NOMO-1 treated with dmso at 0.1 percent for 144 hours (cell line): ENCODE results near the gene CTIF.

ENCODE experiments used
- DNase-seq: peaks from one replicate; lab custom pipeline; 2025; ENCODE audit not compliant: unreplicated experiment; lab: John Stamatoyannopoulos, UW

CTIF gene

DNA sequence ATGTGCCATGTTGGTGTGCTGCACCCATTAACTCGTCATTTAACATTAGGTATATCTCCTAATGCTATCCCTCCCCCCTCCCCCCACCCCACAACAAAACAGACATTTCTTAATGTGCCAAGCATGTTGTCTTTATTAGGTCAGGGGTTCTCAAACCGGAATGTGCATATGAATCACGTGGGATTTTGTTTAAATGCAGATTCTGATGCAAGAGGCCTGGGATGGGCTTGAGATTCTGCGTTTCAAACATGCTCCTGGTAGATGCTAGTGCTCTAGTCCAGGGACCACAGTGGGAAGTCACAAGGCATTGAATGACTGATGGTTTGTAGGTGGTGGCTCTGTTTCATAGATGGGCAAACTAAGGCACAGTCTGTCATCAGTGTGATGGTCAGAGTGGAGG lies 227.2 kb downstream of the CTIF start:
- no peak for DNase-seq

DNA sequence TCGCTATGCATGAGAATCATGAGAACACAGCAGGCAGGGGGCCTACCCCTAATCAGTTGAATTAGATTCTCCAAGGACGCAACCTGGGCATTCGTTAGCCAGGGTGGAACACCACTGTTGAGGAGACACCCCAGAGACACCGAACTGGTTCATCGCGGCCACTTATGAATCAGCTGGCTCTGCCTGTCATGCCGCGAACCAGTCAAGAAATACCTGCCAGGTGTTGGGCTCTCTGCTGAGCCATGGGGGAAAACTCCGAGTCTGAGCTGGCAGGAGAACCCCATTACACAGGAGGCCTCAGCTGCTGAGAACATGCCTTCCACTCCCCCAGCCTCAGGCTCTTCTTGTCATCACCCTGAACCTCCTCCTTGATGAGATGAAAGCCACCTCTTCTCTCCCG lies 227.7 kb downstream of the CTIF start:
- DNase-seq, result no peak

DNA sequence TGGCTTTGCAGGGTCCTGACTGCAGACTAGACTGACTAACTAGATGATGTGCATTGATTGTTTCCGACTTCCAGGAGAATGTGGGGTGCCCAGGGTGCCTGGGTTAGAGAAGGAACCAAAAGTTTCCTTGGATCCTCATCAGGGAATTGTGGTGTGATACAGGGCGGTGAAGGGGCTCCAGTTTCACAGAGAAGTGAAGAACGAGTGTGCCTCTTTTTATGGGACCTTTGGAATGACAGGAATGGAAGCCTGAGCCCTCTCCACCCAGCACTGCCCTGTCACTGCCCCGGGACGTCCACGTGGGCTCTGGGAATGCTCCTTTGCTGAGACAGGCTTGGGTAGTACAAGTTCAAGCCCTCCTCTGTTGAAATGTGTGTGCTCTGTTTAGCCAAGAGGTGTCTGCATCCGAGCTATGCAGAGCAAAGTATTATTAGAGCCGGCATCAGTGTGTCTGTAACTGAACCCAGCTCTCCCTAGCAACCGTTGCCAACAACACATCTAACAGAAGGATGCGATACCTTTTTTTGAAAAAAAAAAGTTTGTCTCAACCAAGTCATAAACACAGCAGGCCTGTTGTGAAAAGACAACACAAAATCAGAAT lies 228.4 kb downstream of the CTIF start:
- no peak for DNase-seq

DNA sequence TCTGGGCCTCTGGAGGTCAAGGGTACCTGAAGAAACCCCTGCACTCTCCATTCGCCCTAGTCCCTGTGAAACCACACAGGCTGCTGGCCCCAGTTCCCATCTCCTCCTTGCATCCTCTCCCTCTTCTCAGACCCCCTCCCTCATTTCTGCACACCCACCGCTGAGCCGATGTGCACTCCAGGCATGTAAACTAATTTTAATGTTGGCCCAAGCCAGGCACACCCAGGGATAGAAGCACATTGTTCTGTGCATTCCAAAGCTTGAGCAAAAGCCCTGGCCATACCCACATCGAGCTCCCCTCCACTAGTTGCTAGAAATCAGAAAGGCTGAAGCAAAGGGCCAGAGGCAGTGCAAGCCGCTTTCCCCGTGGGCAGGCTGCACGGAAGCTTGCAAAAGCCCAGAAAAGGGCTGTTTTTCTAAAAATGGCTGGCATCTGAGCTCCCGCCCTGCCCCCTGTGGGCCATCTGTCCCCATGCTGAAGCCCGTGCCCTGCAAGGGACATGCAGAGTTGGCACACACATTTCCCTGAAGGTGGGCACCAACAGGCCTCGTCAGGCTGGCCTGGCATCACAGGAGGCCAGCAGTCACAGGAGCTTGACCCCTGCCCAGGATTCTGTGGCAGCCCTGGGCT lies 230.3 kb downstream of the CTIF start:
- no peak for DNase-seq

DNA sequence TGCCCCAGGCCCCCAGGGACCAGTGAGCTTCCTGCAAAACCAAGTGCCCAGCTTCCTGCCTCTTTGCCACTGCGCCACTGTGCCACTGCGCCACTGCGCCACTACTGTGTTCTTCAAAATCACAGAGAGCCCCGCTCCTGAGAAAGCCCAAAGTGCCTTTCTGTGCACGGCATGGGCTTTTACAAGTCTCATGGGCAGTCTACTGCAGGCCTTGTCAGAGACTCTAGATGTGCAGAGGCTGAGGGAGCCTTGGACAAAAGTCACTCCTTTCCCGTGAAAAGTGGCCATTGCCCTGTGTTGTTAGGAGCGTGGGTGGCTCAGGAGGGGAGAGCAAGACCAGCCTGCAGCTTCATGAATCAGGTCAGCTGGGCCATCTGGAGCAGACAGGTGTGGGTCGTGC lies 231.4 kb downstream of the CTIF start:
- no peak for DNase-seq

DNA sequence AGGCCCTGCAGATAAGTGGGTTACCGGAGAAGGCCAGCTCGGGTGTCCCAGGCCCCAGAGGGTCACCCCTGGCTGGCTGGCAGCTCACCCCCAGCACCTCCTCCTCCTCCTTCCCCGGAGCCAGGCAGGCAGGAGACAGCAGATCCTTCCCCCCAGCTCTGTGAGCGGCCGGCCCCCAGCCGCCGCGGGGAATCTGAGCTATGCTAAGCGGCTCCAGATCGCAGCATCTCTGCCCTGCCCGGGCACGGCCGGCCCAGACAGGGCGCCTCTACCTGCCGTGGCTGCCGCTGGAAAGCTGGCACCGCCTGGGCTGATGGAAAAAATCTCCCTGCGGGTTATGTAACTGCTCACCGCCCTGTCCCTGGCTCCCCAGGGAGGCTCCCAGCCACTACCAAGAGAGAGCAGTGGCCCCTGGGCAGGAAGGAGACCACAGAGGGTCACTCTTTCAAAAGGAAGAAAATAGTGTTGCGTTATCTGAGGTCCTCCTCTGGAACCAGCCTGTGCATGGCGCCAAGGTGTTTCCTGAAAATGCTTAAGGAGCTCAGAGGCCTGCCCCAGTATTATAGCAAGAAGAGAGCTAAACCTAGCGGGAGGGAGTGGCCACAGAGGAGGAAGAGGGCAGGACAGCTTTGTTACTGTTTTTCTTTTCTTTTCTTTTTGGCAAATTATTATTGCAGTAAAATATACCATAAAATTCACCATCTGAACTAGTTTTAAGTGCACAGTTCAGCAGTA lies 233.0 kb downstream of the CTIF start:
- peak; percentile 11 for DNase-seq

DNA sequence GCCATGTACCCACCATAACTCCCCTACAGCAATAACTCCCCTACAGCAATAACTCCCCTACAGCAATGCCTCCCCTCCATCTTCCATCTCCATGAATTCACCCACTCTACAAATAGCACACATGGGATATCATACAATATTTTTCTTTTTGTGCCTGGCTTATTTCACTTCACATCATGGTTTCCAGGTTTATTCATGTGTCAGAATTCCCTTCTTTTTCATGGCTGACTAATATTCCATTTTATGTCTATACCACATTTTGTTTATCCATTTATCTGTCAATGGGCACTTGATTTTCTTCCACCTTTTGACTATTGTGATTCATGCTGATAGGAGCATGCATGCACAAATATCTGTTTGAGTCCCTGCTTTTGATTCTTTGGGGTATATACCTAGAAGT lies 233.6 kb downstream of the CTIF start:
- DNase-seq, result no peak

DNA sequence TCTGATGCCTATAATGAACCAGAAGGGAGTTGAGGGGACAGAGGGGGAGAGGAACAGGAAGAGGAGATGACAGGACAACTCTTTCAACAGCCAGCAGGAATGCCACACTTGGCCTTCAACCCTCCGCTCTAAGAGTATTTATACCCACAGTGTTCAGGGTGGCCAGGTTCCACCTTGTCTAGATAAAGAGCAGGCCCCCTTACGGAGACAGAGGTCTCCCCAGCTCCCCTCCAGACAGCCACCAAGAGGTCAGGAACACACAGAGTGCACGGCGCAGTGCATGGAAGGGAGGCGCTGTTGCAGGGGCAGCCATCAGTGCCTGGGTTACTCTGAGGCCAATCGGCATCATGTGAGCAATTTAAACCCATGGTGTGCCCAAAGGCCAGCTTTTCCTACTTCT lies 235.0 kb downstream of the CTIF start:
- no peak for DNase-seq

DNA sequence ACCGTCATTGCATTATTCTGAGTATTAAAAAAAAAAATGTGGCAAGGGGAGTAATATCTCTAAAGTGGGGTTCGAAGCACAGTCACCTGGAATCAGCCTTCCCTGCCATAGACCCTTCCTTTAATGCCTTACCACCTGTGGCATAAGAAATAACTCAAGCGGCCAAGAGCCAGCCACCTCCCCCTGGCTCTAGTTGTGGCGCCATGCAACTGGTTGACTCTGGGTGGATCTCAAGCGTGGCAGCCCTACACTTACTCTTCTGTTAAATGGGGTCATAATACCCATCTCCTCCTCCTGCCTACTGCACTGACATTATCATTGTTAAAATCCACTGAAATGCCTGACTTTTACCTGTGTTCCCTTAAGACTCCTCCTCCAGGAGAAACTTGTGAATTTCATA lies 236.1 kb downstream of the CTIF start:
- DNase-seq, result no peak

DNA sequence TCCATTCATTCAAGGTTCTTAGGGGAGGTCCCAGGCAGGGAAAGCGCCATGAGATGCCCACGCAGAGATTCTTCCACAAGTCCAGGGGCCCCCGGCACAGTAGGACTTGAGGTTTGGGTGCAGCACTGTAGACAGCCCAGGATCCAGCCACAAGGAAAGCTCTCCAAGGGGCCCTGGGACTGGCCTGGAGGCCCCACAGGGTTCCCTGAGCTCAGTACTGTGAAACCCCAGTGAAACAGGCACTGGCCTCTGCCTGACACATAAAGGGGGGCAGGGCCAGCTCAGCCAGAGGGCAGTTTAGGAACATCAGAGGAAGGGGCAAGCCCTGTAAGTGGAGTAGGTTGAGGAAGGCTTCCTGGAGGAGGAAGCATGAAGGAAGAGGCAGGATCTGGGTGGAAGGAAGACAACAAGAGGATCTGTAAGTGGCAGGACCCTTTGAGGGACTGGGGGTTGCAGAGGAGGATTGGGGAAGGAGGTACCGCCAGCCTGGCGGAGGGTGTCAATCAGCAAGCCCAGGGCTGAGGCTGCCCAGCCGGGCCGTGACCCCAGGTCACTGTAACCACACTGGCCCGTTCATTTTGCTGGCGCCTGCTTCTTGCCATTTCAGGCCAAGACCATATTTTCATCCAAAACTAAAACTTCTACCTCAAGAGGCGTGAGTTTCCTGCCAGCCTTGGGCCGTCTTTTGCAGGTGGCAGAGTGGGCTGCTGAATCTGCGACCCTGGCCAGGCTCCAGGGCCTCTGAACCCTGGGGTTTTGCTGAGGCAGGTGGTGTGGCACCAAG lies 236.7 kb downstream of the CTIF start:
- DNase-seq, result no peak

DNA sequence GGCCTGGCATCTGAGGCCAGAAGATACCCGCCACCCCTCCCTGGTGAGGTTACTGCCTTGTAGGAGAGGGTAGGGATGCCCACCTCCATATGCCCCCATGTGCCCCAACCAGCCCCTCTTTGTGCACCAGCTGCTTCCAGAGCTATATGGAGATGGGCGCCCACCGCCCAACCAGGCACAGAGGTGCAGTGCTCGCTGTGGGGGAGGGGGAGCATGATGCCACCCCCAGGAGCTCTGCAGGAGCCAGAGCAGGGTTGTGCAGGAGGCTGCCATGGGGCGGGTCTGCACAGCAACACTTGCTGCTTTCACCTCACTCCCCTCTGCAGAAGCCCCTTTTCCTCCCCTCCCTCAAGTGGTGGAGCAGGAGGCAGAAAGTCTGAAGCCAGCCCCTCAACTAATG lies 237.3 kb downstream of the CTIF start:
- no peak for DNase-seq

DNA sequence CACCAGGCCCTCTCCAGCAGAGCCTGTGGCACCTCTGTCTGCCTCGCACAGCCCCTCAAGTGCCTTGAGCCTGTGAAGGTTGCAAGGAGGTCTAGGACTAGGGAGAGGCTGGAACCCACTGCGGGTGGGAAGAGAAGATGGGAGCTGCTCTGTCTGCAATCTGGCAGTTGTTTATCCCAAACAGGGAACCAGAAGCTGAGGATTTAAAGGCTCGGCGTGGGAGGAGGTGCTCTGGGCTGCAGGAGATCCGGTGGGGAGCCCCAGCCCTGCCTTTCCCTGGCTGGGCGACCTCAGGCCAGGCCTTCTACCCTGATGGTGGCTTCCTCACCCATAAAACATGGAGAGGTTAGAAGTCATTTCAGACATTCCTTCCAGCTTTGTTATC lies 237.8 kb downstream of the CTIF start:
- DNase-seq, result no peak

DNA sequence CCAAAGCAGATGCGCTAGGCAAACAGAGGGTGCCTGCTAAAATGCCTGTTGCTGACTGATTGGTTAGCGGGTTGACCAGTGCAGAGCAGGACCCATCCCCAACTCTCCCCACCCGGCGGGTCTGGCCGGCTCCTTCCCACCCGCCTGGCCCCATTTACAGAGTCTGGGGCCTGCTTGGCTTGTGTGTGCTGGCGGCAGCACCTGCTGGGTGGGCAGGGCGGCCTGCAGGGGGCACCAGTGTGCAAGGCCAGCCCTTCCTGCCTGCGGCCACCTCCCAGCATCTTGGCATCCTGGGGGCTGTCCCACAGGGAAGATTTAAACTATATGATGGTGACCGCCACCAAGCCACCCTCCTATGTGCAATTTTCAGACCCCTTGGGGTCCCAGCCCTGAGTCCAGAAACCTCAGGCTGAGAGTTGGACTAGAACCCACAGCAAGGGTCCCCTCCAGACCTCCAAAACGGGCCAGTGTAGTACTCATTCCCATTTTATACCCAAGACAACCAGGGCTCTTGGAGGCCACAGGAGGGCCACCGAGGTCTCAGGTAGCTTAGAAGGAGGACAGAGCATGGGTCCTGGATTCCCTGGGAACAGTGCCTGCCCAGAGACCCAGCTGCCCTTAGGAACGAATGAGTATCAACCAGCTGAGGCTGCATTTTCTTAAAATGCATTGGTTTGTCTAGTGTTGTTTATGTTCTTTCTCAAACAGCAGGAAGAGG lies 238.4 kb downstream of the CTIF start:
- no peak for DNase-seq

DNA sequence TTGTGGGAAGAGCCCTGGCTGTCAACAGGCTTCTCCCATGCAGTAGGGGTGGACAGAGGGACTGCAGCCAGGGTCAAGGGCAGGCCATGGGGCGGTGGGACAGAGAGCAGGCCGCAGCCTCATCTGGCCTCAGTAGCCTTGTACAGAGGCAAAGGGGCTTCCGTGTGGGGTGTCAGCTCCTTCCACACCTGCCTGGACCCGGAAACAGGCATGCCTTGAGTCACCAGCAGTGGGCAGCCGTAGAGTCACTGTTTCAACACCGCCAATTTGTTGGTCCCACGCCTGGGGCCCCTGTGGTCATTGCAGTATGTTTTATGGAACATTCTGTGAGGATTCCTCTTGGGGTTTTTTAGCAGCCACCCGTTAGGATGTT lies 238.9 kb downstream of the CTIF start:
- DNase-seq, result peak; percentile 42

DNA sequence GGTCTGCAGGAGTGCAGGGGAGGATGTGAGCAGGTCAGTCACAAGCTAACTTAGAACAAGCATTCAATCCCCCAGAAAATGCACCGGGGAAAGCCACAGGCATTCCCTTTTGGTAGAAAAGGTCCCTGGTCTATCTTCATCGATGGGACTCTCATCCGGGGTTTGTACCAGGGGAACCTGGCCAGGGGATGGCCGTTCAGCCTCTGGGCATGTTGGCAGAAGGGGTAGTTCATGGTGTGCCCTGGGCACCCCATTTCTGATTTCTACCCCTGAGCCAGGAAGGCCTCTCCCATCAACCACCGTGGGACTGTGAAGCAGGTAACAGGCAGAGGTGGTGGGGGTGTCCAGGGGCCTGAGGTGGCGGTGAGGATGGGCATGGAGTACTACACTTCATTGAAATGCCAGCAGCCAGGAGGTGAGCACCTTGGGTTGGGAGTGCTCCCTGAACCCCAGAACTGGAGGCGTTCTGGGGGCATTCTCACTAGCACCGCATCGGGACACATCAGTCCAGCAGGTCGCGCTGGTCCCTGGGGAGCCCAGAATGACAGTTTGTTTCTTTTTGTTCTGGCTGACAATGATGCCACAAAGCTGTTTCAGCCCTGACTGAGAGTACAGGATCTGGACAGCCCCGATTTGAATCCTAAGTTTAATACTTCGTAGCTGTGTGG lies 239.6 kb downstream of the CTIF start:
- no peak for DNase-seq

DNA sequence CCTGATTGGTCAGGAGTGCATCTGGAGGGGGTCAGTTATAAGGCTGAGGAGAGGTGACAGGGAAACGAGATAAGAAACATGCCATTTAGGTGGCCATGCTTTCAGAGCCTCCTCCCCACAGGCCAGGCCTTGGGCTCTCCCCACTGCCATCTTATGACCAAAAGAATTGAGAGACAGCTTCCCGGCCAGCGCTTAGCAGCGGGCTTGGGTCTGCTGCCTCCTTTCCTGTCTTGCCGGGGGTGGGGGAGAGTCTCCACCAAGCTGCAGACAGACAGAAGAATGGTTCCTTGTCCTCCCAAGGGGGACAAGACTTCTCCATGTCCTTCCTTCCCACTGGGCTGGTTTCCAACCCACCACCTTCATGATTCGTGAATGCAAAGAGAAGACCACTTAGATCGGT lies 240.6 kb downstream of the CTIF start:
- DNase-seq, result no peak

DNA sequence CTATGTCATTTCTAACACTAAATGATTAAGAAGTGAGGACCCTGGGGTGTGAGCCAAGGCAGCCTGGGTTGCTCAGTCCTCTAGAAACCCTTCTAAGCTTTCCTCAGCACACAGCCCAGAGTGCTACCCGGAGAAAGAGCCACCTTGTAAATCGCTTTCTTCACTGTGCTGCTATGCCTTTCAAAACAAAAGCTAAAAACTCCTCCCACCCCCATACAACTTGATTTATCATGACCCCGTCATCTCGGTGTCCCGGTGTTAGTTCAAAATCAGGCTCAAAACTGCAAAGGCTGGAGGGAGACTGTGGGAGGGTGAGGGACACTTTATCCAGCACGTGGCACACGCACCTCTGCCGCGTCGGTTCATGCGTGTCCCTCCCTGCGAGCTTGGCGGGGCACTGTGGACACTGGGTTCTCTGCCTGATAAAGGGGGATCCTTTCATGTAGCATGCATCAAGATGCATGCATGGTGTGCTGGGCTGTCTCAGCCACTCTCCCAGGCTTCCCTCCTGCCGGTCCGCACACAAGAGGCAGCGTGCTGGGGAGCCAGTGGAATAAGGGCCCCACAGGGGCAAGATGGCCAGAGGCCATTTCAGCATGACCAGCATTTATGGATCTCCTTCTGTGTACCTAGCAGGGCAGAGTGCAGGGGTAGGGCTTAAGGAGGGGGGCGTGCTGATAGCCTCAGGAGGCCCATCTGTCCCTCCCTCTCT lies 241.5 kb downstream of the CTIF start:
- no peak for DNase-seq

DNA sequence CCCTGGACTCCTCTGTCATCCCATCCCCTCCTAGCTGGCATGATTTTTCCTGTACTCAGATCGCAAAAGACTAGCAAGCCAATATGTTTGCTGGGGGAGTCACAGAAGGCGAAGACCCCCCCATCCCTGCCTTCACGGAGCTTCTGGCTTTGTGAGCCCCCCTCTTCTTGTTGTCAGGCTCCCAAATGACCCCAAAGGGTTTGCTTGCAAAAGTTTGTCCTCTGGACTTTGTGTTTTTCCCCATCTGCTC lies 242.0 kb downstream of the CTIF start:
- DNase-seq, result no peak

DNA sequence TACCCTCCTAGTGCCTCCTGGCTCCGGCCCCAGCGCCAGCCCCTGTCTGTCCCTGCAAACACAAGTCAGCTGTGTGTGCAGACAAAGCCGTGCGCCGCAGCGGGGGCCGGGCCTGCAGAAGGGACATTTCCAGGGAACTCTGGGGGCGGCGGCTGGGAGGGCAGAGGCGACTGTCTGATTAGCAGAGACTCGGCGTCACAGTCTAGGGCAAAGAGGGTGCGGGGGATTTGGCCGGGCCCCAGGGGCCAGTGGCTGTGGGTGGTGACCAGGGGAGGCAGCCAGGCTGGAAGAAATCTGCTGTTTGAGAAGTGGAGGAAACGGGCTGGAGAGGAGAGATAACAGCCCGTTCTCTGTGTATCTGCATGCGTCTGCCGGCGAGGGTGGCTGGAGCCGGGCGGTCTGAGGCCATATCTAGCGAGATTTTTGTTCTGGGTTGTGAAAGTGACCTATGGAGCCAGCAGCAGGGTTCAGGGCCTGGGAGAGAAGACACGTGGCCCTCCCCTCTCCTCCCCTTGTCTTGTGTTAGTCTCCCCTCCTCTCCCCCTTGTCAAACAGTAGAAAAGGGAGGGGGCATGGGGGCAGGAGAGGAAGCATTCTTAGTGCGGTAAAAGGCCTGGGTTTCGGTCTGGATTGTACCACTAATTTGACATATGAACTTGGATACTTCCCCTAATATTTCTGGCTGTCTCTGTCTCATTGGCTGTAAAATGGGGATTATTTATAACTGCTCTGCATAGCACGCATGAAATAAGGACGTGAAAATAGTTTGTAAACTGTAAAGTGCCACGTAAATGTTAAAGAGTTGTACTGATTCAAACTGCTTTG lies 242.5 kb downstream of the CTIF start:
- DNase-seq, result peak; percentile 85

DNA sequence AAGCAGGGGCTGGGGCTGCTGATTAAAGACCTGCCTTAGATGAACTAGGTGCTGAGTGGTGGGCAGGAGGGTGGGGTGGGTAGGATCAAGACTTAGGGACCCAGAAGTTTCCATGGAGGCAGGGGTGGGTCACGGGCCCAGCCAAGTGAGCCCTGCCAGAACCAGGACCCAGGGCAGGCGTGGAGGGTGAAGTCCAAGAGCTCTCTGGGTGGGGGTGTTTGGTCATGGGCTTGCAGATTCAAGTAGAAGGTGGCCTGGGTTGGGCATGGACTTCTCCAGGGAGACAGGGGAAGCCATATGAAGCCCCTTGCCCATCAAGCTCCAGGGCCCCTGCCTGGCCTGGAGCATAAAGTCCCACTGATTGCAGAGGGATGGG lies 243.1 kb downstream of the CTIF start:
- no peak for DNase-seq
